ENCODE measurements around the gene RNLS.

Gene RNLS

GRCh38 chr10:88428442-88428841 is 154.7 kb downstream of the RNLS start:
- no peak for DNase-seq (ENCODE audit: low read depth)

DNA sequence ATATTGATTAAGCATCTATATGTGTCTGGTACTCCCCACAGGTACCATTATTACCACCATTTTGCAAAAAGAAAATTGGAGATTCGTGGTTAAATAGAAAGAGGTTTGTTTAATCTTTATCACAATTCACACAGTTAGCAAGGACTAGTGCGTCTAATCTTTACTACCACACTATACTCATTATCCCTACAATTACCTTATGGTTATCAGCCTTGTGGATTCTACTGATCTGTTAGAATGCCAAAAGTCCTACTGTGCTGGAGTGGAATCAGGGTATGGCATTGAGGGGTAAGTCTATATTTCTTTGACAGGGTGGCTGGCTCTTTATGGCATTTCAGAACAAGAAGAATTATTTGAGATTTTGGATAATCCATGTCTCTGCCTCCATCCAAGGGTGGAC is 156.1 kb downstream of the RNLS start:
- DNase-seq (ENCODE audit: low read depth): no peak

DNA sequence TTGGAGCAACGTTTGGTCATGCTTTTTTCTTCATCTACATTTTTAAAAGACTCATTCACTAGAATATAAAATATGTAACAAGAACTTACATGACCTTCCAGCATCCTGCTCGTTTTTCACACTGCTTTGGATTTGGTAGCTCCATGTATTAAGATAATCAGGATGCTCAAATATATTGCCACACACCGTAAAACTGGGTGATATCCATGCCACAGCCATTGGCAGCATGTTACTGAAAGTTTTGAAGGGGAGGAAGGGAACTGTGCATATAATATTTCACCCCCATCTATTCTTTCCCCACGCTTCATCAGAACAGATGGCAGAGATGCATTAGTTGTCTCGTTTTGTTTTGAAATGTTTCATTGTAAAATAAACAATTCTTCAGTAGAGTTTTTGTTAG is 158.2 kb downstream of the RNLS start:
- no peak for DNase-seq (ENCODE audit: low read depth)

DNA sequence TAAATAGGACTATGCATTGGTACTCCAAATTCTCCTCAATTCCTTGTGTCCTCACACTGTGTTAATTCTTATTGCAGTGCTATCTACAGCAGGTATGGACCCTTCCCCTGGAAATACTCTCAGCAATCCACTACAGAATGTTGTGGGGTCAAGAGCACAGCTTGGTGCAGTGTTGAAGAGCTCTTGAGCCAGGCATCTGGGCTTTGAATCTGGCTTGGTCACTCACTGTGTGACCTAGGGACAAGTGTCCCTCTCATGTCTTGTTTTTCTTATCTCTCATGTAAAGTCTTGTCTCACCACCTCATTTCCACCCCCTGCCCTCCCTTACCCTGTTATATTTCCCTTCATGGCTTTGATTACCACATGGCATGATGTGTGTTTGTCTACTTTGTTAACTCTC is 159.4 kb downstream of the RNLS start:
- DNase-seq (ENCODE audit: low read depth): no peak

- DNase-seq (ENCODE audit: low read depth): no peak
Observed at GRCh38 chr10:88421590-88421989, 161.5 kb downstream of the RNLS start.

- DNase-seq (ENCODE audit: low read depth): no peak
Observed at GRCh38 chr10:88418871-88419270, 164.2 kb downstream of the RNLS start.

DNA sequence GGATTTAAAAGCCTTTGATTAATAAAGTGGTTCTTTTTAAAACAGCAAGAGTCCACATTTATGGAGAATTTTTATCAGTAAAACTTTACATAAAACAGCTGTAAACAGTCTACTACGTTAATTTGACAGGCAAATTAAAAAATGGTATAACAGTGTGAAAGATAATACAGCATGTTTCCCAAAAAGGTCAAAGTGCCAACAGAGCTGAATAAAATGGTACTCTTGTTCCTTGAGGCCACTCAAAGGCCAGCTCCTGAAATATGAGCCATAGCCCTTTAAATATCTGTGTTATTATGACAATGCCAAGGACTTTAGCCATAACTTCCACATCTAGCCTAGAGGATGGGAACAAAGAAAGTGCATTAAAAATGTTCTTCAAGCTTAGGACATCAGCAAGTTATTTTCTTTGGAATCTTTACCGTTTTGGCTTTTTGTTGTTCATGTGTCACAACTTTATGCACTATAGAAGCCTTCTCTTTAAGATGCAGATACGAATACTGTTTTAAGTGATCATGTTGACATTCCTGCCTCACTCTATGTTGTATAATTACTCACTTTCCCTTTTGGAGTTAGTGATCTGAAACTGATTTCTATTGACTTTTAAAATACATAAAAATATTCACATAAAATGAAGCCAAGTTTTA is 165.6 kb downstream of the RNLS start:
- no peak for DNase-seq (ENCODE audit: low read depth)

GRCh38 chr10:88416801-88417200 is 166.3 kb downstream of the RNLS start:
- DNase-seq (ENCODE audit: low read depth): no peak

DNA sequence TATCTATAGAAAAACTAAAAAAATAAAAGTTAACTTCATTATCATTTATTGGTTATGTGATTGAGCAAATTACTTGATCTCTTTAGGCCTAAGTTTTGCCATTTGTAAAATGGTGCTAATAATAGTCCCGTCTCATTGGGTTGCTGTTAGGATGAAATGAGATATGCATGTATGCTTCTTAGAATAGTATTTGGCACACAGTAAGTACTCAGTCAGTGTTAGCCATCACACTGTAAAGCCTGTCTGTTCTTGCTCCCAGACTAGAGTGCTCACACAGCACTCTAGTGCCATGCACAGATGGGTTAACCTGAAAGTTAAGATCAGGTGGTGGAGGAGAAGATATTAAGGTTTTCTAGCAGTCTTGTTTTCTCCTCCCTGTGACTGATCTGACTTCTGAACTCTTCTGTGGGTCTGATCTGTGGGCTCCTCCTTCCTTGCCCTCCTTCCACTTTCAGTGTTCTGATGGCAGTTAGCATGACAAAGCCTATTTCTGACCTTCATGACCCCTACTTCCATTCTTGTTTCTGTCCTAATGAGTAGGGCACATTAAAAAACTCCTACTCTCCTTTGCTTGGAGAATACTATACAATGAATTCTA is 167.5 kb downstream of the RNLS start:
- no peak for DNase-seq (ENCODE audit: low read depth)

DNA sequence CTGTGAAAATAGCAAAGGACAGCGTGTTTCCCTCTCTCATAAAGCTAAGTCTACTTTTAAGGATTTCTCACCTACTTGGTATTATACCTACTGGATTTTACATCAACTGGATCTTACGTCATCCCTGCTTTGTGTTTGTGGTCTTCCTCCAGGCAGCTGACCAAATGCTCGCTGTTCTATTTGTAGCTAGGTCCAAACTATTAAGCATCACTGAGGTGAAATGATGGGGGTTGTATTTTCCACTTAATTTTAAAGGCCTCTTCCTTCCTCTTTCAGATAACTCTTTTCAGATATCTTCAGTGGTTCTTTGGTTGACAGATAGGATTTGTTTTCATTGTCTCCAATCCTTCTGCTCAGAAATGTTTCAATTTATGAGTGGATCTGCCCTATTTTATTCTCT is 169.7 kb downstream of the RNLS start:
- DNase-seq (ENCODE audit: low read depth): no peak

GRCh38 chr10:88411772-88412349 is 171.3 kb downstream of the RNLS start:
- DNase-seq (ENCODE audit: low read depth): no peak

- no peak for DNase-seq (ENCODE audit: low read depth)
Observed at GRCh38 chr10:88409824-88410223, 173.3 kb downstream of the RNLS start.

DNA sequence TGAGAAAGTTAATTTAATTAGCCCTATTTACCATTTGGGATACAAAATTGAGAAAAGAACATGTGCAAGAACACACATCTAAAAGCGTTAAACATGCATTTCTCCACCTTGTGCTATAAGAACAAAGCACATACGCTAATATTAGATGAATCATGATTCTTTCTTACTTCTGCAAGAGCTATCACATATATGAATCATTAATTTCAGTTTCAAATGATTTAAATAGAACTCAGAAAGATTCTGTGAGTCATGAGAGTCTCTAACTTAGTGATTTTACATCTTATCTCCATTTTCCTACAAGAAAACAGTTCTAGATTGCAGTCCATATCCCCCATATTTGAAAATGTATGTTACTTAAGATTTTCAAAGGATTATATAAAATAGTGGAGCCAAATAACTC is 173.9 kb downstream of the RNLS start:
- DNase-seq (ENCODE audit: low read depth): no peak

GRCh38 chr10:88408096-88408495 is 175.0 kb downstream of the RNLS start:
- DNase-seq (ENCODE audit: low read depth): no peak

DNA sequence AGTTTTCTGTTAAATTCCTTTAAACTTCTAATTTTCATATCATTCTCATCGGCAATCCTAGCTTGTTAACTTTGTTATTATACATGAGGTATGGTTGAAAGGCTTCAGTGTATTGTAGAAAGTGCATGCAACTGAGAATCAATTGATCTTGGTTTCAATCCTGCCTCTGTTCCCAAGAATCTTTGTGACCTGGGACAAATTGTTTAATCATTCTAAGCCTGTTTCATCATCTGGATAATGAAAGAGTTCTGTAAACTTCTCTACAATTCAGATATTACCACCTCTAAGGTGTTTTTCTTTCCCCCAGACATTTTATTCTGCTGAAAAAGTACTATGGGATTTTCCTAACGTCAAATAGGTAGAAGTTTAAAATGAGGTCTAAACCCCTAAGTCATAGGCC is 179.0 kb downstream of the RNLS start:
- no peak for DNase-seq (ENCODE audit: low read depth)

DNA sequence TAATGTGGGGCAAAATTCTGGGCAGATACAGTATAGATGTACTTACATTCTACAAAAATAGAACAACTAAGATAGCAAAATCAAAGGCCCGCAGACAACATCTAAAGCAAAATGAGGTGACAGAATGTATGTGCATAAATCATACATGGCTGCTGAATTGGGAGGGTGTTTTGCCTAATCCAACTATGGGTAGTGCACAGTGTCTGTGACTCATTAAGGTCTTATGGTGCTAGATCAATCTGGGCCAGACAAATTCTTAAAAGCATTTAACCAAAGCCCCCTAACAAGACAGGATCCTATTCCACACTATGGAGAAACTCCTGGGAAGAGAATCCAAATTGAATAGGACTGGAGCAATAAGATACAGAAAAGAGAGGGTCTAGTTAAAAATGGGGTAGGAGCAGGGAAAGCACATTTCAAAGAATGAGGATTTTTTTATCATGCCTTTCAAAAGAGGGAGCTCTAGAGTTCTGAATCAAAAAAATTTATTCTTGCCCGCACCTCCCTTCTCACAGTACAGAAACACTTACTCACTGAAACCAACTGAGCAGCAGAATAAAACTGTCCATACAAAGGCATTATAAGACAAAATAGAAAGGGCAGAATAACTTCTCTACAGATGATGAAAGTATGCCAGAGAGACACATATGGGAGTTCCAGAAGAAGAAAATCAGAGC is 181.3 kb downstream of the RNLS start:
- DNase-seq (ENCODE audit: low read depth): no peak

DNA sequence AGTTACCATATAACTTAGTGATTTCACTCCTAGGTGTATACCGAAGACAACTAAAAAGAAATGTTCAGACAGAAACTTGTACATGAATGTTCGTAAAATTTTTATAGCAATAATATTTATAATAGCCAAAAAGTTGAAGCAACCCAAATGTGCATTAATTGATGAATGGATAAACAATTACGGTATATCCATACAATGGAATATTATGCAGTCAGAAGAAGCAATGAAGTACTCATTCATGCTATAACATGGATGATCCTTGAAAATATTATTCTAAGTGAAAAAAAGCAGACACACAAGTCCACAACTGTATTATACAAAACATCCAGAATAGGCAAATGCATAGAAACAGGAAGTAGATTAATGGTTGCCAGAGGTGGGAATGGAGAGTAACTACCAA is 183.9 kb downstream of the RNLS start:
- DNase-seq (ENCODE audit: low read depth): no peak

- no peak for DNase-seq (ENCODE audit: low read depth)
Observed at GRCh38 chr10:88395677-88396076, 187.4 kb downstream of the RNLS start.

GRCh38 chr10:88392222-88392621 is 190.9 kb downstream of the RNLS start:
- DNase-seq (ENCODE audit: low read depth): no peak

GRCh38 chr10:88390041-88390440 is 193.1 kb downstream of the RNLS start:
- no peak for DNase-seq (ENCODE audit: low read depth)

DNA sequence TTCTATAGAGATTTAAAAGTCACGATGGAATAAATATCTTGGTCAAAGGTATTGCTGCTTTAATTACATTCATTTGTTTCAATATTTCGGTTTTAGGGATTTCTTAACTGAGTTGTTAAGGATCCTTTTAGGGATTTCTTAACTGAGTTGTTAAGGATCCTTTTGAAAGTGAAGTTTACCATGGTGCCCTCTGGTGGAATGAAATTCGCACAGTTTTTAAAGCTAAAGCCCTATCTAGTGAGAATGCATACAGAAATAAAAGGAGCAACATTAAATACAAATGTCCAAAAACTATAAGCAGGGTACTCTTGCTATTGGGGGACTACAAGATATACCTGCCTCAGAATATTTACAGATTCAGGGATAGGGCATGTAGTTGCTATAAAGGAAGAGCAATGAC is 193.7 kb downstream of the RNLS start:
- DNase-seq (ENCODE audit: low read depth): no peak

- DNase-seq (ENCODE audit: low read depth): no peak
Observed at GRCh38 chr10:88388324-88388723, 194.8 kb downstream of the RNLS start.
